CD4-positive, alpha-beta T cell (primary cell): ENCODE data around the gene DUSP22. TPM values are rescaled to one million over a fixed set of nuclear protein-coding genes. Genes with fewer than 3 reads are reported as not detected.
"Not testable (repeated sequence)": the region's sequence is repeated elsewhere in the genome, so short reads cannot be mapped to it uniquely, and the experiment has no call there.

ENCODE experiments used
- ATAC-seq: fragments of 200-7000 bp; cut with Tn5 transposase; one replicate; pipeline ENCODE4 v1.10.0; 2022; ENCODE audit warnings: mild to moderate bottlenecking; ENCODE audit not compliant: poor library complexity
- CTCF ChIA-PET: fragments of 350-600 bp; sonication (Branson Sonifier 250); formaldehyde crosslinking; loops from one replicate; lab custom pipeline; 2021; ENCODE audit warnings: antibody characterized with exemption, inconsistent platforms; lab: Charles Lee
- POLR2A ChIA-PET: fragments of 350-600 bp; sonication (Branson Sonifier 250); formaldehyde crosslinking; loops from one replicate; lab custom pipeline; 2021; ENCODE audit warnings: antibody characterized with exemption, inconsistent platforms; lab: Charles Lee
- DNase-seq, 14 experiments: peaks; one replicate each; pipeline ENCODE4 v3.0.0-alpha.2; 2013 to 2020; ENCODE audit warnings: mixed read lengths in 2 of 14
- H3K27ac ChIP-seq, 2 donors: one replicate each; pipeline versions ENCODE4 v1.5.1 to v1.7.0; 2013; ENCODE audit warnings: low read length in 2 of 2, low read depth in 1 of 2, mild to moderate bottlenecking in 1 of 2
- H3K27me3 ChIP-seq, 2 experiments: 1 replicate in 1 of 2; 2 replicates in 1 of 2; pipeline versions ENCODE4 v1.6.1 to v1.7.0; 2013; ENCODE audit warnings: low read length in 2 of 2, control low read depth in 1 of 2, mild to moderate bottlenecking in 1 of 2, moderate library complexity in 1 of 2; ENCODE audit not compliant: insufficient read depth in 2 of 2, control insufficient read depth in 1 of 2
- H3K36me3 ChIP-seq: one replicate; pipeline ENCODE4 v1.6.1; 2013; ENCODE audit warnings: low read length, control low read depth; ENCODE audit not compliant: insufficient read depth
- H3K4me1 ChIP-seq: one replicate; pipeline ENCODE4 v1.6.1; 2013; ENCODE audit warnings: low read length, control low read depth; ENCODE audit not compliant: insufficient read depth
- H3K4me3 ChIP-seq: one replicate; pipeline ENCODE4 v1.5.1; 2013; ENCODE audit warnings: mild to moderate bottlenecking, low read length, moderate library complexity
- H3K9me3 ChIP-seq, 2 experiments: 1 replicate in 1 of 2; 2 replicates in 1 of 2; pipeline versions ENCODE4 v1.6.1 to v1.7.0; 2013; ENCODE audit warnings: low read length in 2 of 2, mild to moderate bottlenecking in 2 of 2, control low read depth in 1 of 2, moderate library complexity in 1 of 2; ENCODE audit not compliant: control insufficient read depth in 1 of 2, insufficient read depth in 1 of 2
- H3K27ac Mint-ChIP-seq: one replicate; pipeline ENCODE4 v1.8.0; 2020; ENCODE audit warnings: mixed read lengths
- H3K27me3 Mint-ChIP-seq: one replicate; pipeline ENCODE4 v1.8.0; 2021; ENCODE audit warnings: mixed read lengths
- H3K36me3 Mint-ChIP-seq: one replicate; pipeline ENCODE4 v1.8.0; 2021; ENCODE audit warnings: low read depth, mixed read lengths
- H3K4me1 Mint-ChIP-seq: one replicate; pipeline ENCODE4 v1.8.0; 2021; ENCODE audit warnings: low read depth, mixed read lengths
- H3K4me3 Mint-ChIP-seq: one replicate; pipeline ENCODE4 v1.8.0; 2020; ENCODE audit warnings: mild to moderate bottlenecking, mixed read lengths
- H3K9me3 Mint-ChIP-seq: one replicate; pipeline ENCODE4 v1.8.0; 2020; ENCODE audit warnings: mixed read lengths
- intact Hi-C, 2 experiments: fragments of 100-400 bp; cut with DNase I in 1 of 2; cut with micrococcal nuclease in 1 of 2; formaldehyde crosslinking; loops; one replicate each; pipeline versions ENCODE4 v1.15.1 to v1.9.0; 2023 to 2025; cut with DNase I, micrococcal nuclease
- polyA plus RNA-seq, 2 donors: library from polyadenylated mRNA; unstranded; fragments of 120-200 nt; gene quantifications; one replicate each; pipeline ENCODE4 v1.2.1, GENCODE V29; 2013
- total RNA-seq, 174 experiments: library from RNA in 2 of 174; stranded (reverse) in 2 of 174; gene quantifications; one replicate each; pipeline ENCODE4 v1.2.3 and lab custom pipeline; 2021 to 2026
- TF ChIP-seq, protein P1 (sequence below): fragments of 200-600 bp; IDR thresholded peaks from one replicate; pipeline ENCODE4 v1.8.0; 2022; ENCODE audit warnings: antibody characterized with exemption, mild to moderate bottlenecking

DUSP22 gene
- total RNA-seq (10 to 100 TPM; 25.4 to 26.3 TPM), total RNA-seq (lab: John Stamatoyannopoulos, UW) (21.4 to 83.6 (median 46.6) reads per million in 172 experiments)
- 41.4 TPM for polyA plus RNA-seq (2013, experiment 1 of 2)
- polyA plus RNA-seq (2013, experiment 2 of 2): 26.4 TPM

DNA sequence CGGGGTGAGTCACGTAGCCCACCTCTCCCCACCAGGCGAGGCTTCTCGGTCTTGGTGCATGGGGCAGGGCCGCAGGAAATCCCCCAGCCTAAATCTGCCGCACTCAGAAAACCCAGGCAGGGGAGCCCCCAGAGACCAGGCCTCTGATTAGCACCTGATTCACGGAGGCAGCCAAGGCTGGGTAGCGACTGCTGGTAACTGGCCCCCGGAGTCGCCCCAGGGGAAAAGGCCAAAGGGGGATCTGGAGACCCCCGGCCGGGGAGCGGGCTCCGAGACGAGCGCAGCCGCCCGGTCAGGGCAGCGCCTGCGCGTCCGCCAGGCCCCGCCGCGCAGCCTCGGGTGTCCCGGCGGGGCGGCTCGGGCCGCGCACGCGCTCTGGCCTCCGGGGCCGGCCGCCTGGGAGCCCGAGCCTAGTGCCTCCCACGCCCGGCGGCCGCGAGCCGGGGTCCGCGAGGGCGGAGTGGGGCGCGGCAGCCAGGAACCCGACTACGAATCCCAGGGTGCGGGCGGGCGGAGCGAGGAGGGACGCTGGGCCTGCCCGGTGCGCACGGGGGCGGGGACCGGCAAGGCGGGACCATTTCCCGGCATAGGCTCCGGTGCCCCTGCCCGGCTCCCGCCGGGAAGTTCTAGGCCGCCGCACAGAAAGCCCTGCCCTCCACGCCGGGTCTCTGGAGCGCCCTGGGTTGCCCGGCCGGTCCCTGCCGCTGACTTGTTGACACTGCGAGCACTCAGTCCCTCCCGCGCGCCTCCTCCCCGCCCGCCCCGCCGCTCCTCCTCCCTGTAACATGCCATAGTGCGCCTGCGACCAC is at the start of gene DUSP22:
DUSP22 (plus strand) TSS at position 791 of the 809 bp plus-strand sequence. CDS start 53 bp downstream, outside the sequence.
- TF ChIP-seq, protein P1, sequence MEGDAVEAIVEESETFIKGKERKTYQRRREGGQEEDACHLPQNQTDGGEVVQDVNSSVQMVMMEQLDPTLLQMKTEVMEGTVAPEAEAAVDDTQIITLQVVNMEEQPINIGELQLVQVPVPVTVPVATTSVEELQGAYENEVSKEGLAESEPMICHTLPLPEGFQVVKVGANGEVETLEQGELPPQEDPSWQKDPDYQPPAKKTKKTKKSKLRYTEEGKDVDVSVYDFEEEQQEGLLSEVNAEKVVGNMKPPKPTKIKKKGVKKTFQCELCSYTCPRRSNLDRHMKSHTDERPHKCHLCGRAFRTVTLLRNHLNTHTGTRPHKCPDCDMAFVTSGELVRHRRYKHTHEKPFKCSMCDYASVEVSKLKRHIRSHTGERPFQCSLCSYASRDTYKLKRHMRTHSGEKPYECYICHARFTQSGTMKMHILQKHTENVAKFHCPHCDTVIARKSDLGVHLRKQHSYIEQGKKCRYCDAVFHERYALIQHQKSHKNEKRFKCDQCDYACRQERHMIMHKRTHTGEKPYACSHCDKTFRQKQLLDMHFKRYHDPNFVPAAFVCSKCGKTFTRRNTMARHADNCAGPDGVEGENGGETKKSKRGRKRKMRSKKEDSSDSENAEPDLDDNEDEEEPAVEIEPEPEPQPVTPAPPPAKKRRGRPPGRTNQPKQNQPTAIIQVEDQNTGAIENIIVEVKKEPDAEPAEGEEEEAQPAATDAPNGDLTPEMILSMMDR: no peak
- peak within 1 kb of the TSS; percentile 97 for H3K4me3 Mint-ChIP-seq
- CTCF ChIA-PET: no interaction called here
- H3K27me3 ChIP-seq: no peaks in the 10 kb centered on the region
- H3K36me3 ChIP-seq: no peaks in the 10 kb centered on the region
- no peaks in the 10 kb centered on the region for H3K9me3 Mint-ChIP-seq
- H3K36me3 Mint-ChIP-seq: peaks cover 13% of the 10 kb centered on the region
- H3K27ac Mint-ChIP-seq: peak within 1 kb of the TSS; percentile 95
- POLR2A ChIA-PET: interaction anchor here (1.0 to 1.9 kb wide), 8 partner anchors 7 to 98 kb away, joined by 3 to 6 read pairs (median 5); no protein-coding TSS in a partner anchor
- peaks cover 30% of the 10 kb centered on the region for H3K4me1 ChIP-seq
- peak within 1 kb of the TSS; percentile 77 to 84 for H3K27ac ChIP-seq
- DNase-seq (peak; percentile 48 to 91 (median 75)), ATAC-seq (peak; percentile 67)
- peaks cover 0 to 7% of the 10 kb centered on the region in 2 experiments for H3K9me3 ChIP-seq
- intact Hi-C loops: loop anchor here (2.0 to 5.0 kb wide), 3 partner anchors 55 to 400 kb away; partner anchors contain the start of gene EXOC2 (in 1 of the 2)
- peaks cover 57% of the 10 kb centered on the region for H3K4me1 Mint-ChIP-seq
- H3K27me3 Mint-ChIP-seq: no peaks in the 10 kb centered on the region
- peak within 1 kb of the TSS; percentile 65 for H3K4me3 ChIP-seq

- ChIA-PET CTCF (no interaction called here), POLR2A (no interaction called here)
- no peak overlapping the region for H3K4me3 ChIP-seq
- H3K4me1 ChIP-seq: no peaks in the 10 kb centered on the region
- intact Hi-C loops: no loop called here
- ATAC-seq (no peak), DNase-seq (peak in 2 of 14 experiments; percentile 31 to 56)
- no peaks in the 10 kb centered on the region for H3K9me3 Mint-ChIP-seq
- no peaks in the 10 kb centered on the region for H3K36me3 ChIP-seq
- peaks cover 8% of the 10 kb centered on the region for H3K4me1 Mint-ChIP-seq
- no peak overlapping the region for H3K4me3 Mint-ChIP-seq
- no peaks in the 10 kb centered on the region for H3K9me3 ChIP-seq
- no peaks in the 10 kb centered on the region for H3K36me3 Mint-ChIP-seq
- no peaks in the 10 kb centered on the region for H3K27me3 ChIP-seq
- H3K27me3 Mint-ChIP-seq: no peaks in the 10 kb centered on the region
- no peak overlapping the region for H3K27ac Mint-ChIP-seq
- H3K27ac ChIP-seq: no peak overlapping the region
- TF ChIP-seq, protein P1: no peak
Observed at GRCh38 chr6:246352-246751, 45.9 kb upstream of the DUSP22 start.

DNA sequence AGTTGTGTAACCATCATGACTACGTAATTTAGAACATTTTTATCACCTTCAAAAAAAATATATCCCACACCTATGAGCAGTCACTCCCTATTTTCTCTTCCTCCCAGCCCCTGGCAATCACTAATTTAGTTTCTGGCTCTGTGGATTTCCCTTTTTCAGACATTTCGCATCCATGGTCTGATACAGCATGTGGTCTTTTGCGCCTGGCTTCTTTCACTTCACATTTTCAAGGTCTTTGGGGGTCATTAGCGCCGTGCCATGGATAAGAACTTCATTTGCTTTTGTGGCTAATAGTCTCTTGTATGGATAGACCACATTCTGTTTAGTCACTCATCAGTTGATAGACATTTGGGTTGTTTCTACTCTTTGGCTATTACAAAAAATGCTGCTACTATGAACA is 44.9 kb upstream of the DUSP22 start:
- intact Hi-C loops: no loop called here
- ChIA-PET CTCF (interaction anchor here (1.6 kb wide), 1 partner anchor 10 kb away, joined by 5 read pairs; no protein-coding TSS in a partner anchor), POLR2A (no interaction called here)
- no peaks in the 10 kb centered on the region for H3K36me3 Mint-ChIP-seq
- Histone ChIP-seq H3K9me3 (no peaks in the 10 kb centered on the region), H3K27ac (no peak overlapping the region), H3K4me3 (no peak overlapping the region), H3K36me3 (no peaks in the 10 kb centered on the region), H3K4me1 (no peaks in the 10 kb centered on the region), H3K27me3 (no peaks in the 10 kb centered on the region)
- ATAC-seq: no peak
- TF ChIP-seq, protein P1: no peak
- DNase-seq: no peak
- H3K27me3 Mint-ChIP-seq: no peaks in the 10 kb centered on the region
- no peak overlapping the region for H3K27ac Mint-ChIP-seq
- no peak overlapping the region for H3K4me3 Mint-ChIP-seq
- H3K4me1 Mint-ChIP-seq: peaks cover 18% of the 10 kb centered on the region
- no peaks in the 10 kb centered on the region for H3K9me3 Mint-ChIP-seq

- H3K36me3 ChIP-seq, H3K4me3 Mint-ChIP-seq, H3K36me3 Mint-ChIP-seq, POLR2A ChIA-PET, ATAC-seq, H3K27me3 ChIP-seq, H3K9me3 ChIP-seq, H3K27me3 Mint-ChIP-seq, H3K27ac Mint-ChIP-seq, H3K4me3 ChIP-seq, intact Hi-C loops, H3K27ac ChIP-seq, DNase-seq, H3K4me1 ChIP-seq, H3K9me3 Mint-ChIP-seq: not testable (repeated sequence)
- H3K4me1 Mint-ChIP-seq: peaks cover 25% of the 10 kb centered on the region
- CTCF ChIA-PET: interaction anchor here (1.6 kb wide), 1 partner anchor 9 kb away, joined by 5 read pairs; no protein-coding TSS in a partner anchor
Observed at GRCh38 chr6:248046-248445, 44.2 kb upstream of the DUSP22 start.
